ENCODE data around the gene SAFB.
"Not testable (repeated sequence)": the region's sequence is repeated elsewhere in the genome, so short reads cannot be mapped to it uniquely, and the experiment has no call there.

- not testable (repeated sequence) for TF ChIP-seq EZH2 (IDR thresholded peaks at IDR 0.05; ENCODE audit: borderline replicate concordance, low read depth, low read length, severe bottlenecking); CTCF (IDR thresholded peaks at IDR 0.05; ENCODE audit: borderline replicate concordance, extremely low read depth, low read length, poor library complexity, severe bottlenecking)
These were observed 65.5 kb downstream of the SAFB start for GRCh38 chr19:5688262-5688881.

All from DND-41 (cell line).